IPS DF 6.9 (cell line): ENCODE results near the gene DNAJB6.

Source experiments
- DNase-seq: peaks from one replicate; pipeline ENCODE4 v3.0.0-alpha.2; 2013; ENCODE audit warnings: low read depth, low spot score
- H3K27ac ChIP-seq: one replicate; pipeline ENCODE4 v1.5.1; 2013; ENCODE audit warnings: low read length, control low read depth
- H3K27me3 ChIP-seq: 2 replicates; pipeline ENCODE4 v1.6.1; 2013; ENCODE audit warnings: mild to moderate bottlenecking, low read length; ENCODE audit not compliant: control insufficient read depth, insufficient read depth
- H3K36me3 ChIP-seq: 2 replicates; pipeline ENCODE4 v1.6.1; 2013; ENCODE audit warnings: low read length; ENCODE audit not compliant: control insufficient read depth, insufficient read depth
- H3K4me1 ChIP-seq: 2 replicates; pipeline ENCODE4 v1.6.1; 2013; ENCODE audit warnings: low read length; ENCODE audit not compliant: control insufficient read depth, insufficient read depth
- H3K4me3 ChIP-seq: 2 replicates; pipeline ENCODE4 v1.5.1; 2013; ENCODE audit warnings: mild to moderate bottlenecking, low read length
- H3K9me3 ChIP-seq: 2 replicates; pipeline ENCODE4 v1.6.1; 2013; ENCODE audit warnings: low read length, inconsistent platforms; ENCODE audit not compliant: control insufficient read depth, insufficient read depth
- WGBS: extraction: QIAGEN DNeasy Blood & Tissue Kit; methylation state at CpG from one replicate; pipeline ENCODE4 v1.1.7; 2013; ENCODE audit warnings: mixed read lengths, missing lambda C conversion rate; ENCODE audit not compliant: insufficient read length, insufficient coverage; 5-methylcytosine and 5-hydroxymethylcytosine counted together

DNAJB6 gene

GRCh38 chr7:157418204-157419034 lies 81.6 kb downstream of the DNAJB6 start:
- Histone ChIP-seq H3K9me3 (no peaks in the 10 kb centered on the region), H3K27me3 (no peaks in the 10 kb centered on the region), H3K4me1 (peaks cover 2% of the 10 kb centered on the region), H3K27ac (no peak overlapping the region), H3K36me3 (peaks cover 24% of the 10 kb centered on the region), H3K4me3 (no peak overlapping the region)
- DNase-seq = no peak
- no CpG with 5 or more reads among the region's 41 CpGs for WGBS

- peaks cover 2% of the 10 kb centered on the region for H3K4me1 ChIP-seq
- no peaks in the 10 kb centered on the region for H3K9me3 ChIP-seq
- no peak overlapping the region for H3K4me3 ChIP-seq
- DNase-seq = no peak
- no CpG with 5 or more reads among the region's 8 CpGs for WGBS
- peaks cover 24% of the 10 kb centered on the region for H3K36me3 ChIP-seq
- H3K27me3 ChIP-seq = no peaks in the 10 kb centered on the region
- H3K27ac ChIP-seq = no peak overlapping the region
Observed at GRCh38 chr7:157419035-157419293, 82.2 kb downstream of the DNAJB6 start.

GRCh38 chr7:157422279-157422678 lies 85.5 kb downstream of the DNAJB6 start:
- Histone ChIP-seq H3K4me1 (no peaks in the 10 kb centered on the region; the same call in 1 of the 2 replicates), H3K27ac (no peak overlapping the region), H3K9me3 (no peaks in the 10 kb centered on the region), H3K36me3 (peaks cover 7% of the 10 kb centered on the region), H3K4me3 (no peak overlapping the region), H3K27me3 (no peaks in the 10 kb centered on the region)
- no CpG with 5 or more reads among the region's 23 CpGs for WGBS
- no peak for DNase-seq

DNA sequence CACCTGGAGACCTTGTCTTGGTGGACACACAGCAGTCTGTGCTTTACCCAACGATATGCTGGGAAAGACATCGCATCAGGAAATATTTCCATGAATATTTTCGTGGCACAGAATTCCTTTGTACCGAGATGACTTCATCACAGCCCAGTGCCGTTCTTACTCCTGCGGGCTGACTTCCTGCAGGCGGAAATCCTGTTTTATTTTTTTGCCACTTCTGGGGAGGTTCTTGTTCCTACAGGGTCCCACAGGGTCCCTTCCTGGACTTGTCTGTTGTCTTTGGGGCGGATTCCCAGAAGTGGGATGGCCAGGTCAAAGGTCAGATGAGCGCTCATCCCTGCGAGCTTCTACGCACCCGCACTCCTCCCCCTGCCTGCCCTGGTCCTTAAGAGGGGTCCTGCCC lies 86.5 kb downstream of the DNAJB6 start:
- Histone ChIP-seq H3K4me3 (no peak overlapping the region), H3K27ac (no peak overlapping the region), H3K9me3 (no peaks in the 10 kb centered on the region), H3K4me1 (no peaks in the 10 kb centered on the region; the same call in 1 of the 2 replicates), H3K36me3 (peaks cover 6% of the 10 kb centered on the region; the same call in 1 of the 2 replicates), H3K27me3 (no peaks in the 10 kb centered on the region)
- no CpG with 5 or more reads among the region's 12 CpGs for WGBS
- no peak for DNase-seq

DNA sequence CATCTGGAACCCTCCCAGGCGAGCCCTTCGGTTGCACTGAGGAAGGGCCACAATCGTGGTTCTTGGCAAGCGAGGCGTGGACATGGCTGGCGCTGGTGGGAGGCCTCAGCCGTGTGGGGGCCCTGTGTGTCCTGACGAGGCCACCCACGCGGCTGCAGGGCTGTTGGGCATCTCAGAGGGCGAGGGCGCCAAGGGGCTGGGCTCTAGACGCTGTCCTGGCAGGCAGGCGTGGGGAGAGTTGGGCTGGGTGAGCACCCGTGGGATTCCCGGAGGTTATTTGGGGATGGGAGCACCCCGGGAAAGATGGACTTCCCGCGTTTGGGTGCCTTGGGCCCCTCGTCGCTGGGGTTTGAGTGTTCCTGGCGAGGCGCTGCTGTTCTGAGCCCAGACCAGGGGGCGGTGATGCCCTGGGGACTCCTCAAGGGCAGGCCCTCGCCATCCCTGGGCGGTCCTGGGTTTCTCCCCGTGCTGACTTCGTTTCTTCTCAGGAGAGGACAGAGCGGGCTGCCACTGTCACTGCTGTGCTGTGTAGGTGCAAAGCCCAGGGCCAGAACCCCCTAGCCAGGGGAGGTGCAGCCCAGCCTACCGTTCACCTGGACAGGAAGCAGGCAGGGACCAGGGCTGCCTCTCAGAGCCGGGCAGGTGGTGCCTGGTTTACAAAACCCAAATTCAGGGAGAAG lies 87.2 kb downstream of the DNAJB6 start:
- no CpG with 5 or more reads among the region's 31 CpGs for WGBS
- no peaks in the 10 kb centered on the region; the same call in 1 of the 2 replicates for H3K36me3 ChIP-seq
- H3K4me3 ChIP-seq = no peak overlapping the region
- no peak overlapping the region for H3K27ac ChIP-seq
- H3K4me1 ChIP-seq = no peaks in the 10 kb centered on the region; the same call in 1 of the 2 replicates
- no peaks in the 10 kb centered on the region for H3K9me3 ChIP-seq
- DNase-seq = no peak
- no peaks in the 10 kb centered on the region for H3K27me3 ChIP-seq

DNA sequence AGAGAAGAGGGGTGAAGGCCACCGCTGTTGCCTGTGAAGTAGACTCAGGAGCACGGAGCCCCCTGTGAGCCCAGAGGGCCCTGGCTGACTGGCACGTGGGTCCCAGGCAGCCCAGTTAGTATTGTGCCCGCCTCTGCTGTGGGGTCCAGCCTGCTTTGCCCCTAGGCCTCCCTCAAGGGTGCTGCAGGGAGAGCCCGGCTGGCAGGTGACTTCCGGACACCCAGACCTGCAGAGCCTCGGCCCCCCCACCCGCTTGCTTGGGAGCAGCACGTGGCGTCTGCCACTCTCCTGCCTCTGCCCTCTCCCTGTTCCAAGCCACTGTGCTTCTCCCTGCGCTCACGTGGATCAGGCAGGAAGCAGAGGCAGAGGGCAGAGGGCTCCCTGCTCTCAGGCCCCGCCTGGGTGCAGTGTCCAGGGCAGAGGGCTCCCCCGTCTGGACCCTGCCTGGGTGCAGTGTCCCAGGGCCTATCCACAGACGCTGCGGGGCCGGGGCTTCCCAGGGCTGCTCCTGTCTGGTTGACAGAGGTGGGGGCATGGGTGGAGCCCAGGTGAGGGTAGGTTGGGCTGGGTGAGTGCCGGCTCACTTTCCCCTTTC lies 88.4 kb downstream of the DNAJB6 start:
- no peak for DNase-seq
- Histone ChIP-seq H3K4me1 (no peaks in the 10 kb centered on the region), H3K4me3 (no peak overlapping the region), H3K27me3 (no peaks in the 10 kb centered on the region), H3K9me3 (no peaks in the 10 kb centered on the region), H3K27ac (no peak overlapping the region), H3K36me3 (no peaks in the 10 kb centered on the region; the same call in 1 of the 2 replicates)
- no CpG with 5 or more reads among the region's 18 CpGs for WGBS

DNA sequence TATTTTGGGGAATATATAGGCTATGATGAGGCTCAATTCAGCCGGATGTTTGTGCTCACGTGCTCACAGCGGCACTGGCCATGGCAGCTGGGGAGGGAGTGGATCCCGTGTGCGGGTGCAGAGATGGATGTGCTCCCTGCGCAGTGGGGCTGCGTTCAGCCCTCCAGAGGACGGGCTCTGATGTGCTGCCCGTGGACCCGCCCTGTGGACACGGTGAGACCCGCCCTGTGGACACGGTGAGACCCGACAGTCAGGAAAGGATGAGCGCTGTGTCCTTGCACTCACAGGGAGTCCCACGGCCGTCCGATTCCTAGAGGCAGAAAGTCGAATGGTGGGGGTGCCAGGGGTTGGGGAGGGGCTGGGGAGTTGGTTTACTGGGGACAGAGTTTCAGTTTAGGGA lies 89.0 kb downstream of the DNAJB6 start:
- H3K9me3 ChIP-seq = no peaks in the 10 kb centered on the region
- H3K36me3 ChIP-seq = no peaks in the 10 kb centered on the region; the same call in 1 of the 2 replicates
- H3K4me1 ChIP-seq = no peaks in the 10 kb centered on the region
- H3K4me3 ChIP-seq = no peak overlapping the region
- no peak for DNase-seq
- no peaks in the 10 kb centered on the region for H3K27me3 ChIP-seq
- WGBS = no CpG with 5 or more reads among the region's 19 CpGs
- no peak overlapping the region for H3K27ac ChIP-seq

- Histone ChIP-seq H3K4me3 (no peak overlapping the region), H3K4me1 (no peaks in the 10 kb centered on the region), H3K27ac (no peak overlapping the region), H3K27me3 (no peaks in the 10 kb centered on the region), H3K36me3 (no peaks in the 10 kb centered on the region; the same call in 1 of the 2 replicates), H3K9me3 (no peaks in the 10 kb centered on the region)
- WGBS = no CpG with 5 or more reads among the region's 42 CpGs
- no peak for DNase-seq
Observed at GRCh38 chr7:157426463-157427301, 89.9 kb downstream of the DNAJB6 start.

- H3K9me3 ChIP-seq = no peaks in the 10 kb centered on the region
- H3K36me3 ChIP-seq = no peaks in the 10 kb centered on the region; the same call in 1 of the 2 replicates
- no peaks in the 10 kb centered on the region for H3K27me3 ChIP-seq
- no peaks in the 10 kb centered on the region for H3K4me1 ChIP-seq
- no CpG with 5 or more reads among the region's 23 CpGs for WGBS
- H3K4me3 ChIP-seq = no peak overlapping the region
- no peak overlapping the region for H3K27ac ChIP-seq
- DNase-seq = no peak
Observed at GRCh38 chr7:157427811-157428553, 91.2 kb downstream of the DNAJB6 start.
